Stimulated activated CD8-positive, alpha-beta memory T cell treated with anti-CD3 and anti-CD28 coated beads, Interleukin-7, amount 100 ng/mL, for 48 hours (primary cell): ENCODE data around the gene RGS19.

Experiments used
- DNase-seq, 2 donors: peaks; one replicate each; pipeline ENCODE4 v3.0.0-alpha.2; 2020; ENCODE audit warnings: low read depth in 1 of 2; ENCODE audit errors: extremely low read depth in 1 of 2

The RGS19 gene

DNA sequence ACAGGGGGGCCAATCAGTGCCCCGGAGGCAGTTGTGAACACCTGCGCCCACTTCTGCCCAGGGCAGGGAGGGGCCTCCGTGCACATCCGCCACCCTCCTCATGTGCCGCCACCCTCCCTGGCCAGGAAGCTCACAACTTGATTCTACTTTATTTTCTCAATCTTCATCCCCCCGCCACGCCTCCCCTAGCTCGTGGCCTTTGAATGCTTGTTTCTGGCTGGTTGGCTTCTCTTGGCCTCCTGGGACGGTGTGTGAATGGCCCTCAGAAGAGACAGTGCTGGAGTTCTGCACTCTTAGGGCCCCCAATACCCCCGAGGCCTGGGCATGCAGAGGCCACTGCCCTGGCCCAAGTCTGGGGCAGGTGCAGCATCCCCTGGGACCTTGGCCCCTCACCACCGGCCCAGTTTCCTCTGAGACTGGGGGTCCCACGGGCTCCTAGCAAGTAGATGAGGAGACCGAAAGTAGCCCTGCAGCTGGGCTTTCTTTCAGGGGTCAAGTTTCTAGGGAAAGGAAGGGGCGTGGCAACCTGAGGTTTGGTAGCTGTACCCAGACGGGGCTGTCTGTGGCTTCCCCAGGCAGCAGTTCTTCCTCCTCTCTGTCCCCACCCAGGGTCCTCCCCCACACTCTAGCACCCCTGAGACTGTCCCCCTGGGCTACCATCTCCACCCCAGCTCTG, 1.3 kb downstream of the RGS19 start:
- DNase-seq, result peak in 1 of 2 donors; percentile 40

DNA sequence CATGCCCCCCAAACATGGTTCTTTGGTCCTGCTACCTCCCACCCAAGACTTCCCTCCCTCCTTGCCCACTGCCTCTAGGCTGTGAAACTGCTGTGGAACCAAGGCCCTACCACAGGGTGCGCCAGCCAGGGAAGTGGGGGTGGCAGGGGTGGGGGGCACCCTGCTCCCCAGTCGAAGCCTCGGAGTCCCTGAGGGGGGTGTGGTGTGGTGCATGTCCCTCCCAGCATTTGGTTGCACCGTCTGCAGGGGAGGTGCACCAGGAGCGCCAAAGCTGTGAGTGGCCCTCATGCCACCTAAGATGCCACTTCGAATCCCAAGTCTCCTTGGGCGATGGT, 1.8 kb downstream of the RGS19 start:
- no peak for DNase-seq

DNA sequence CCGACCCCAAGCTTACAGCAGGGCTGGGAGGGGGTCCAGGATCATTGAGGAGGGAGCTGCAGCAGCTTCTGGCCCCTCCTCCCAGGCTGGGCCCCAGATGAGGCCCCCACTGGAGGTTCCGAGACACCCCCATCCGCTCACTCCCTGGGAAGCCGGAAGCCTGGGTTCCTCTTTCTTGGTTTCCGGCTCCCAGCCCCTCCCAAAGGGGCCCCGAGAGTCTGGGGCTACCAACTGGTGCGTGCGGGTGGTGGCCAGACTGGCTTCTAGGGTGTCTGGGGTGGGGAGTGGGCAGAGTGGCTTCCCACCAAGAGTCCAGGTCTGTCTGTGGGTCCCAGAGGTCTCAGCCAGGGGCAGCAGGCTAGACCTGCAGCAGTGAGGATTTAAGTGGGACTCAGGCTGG, 2.2 kb downstream of the RGS19 start:
- peak in 1 of 2 donors; percentile 23 for DNase-seq

- no peak for DNase-seq
Observed at GRCh38 chr20:64076061-64076997, 3.0 kb downstream of the RGS19 start.

DNA sequence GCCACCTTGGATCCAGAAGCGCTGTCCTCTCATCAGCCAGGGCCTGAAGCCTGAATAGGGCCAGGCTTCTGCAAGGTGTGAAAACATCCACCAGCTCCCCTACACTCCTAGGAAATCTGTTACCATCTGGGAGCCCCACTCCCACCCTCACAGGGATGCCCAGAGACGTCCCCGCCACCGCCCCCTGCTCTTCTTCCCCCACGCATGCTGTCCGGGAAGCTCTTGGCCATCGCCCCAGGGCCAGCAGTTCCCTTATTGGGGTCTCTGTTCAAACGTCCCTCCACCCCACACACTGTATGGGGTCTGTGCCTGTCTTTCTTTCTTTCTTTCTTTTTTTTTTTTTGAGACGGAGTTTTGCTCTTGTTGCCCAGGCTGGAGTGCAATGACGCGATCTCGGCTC, 3.8 kb downstream of the RGS19 start:
- DNase-seq, result no peak

DNA sequence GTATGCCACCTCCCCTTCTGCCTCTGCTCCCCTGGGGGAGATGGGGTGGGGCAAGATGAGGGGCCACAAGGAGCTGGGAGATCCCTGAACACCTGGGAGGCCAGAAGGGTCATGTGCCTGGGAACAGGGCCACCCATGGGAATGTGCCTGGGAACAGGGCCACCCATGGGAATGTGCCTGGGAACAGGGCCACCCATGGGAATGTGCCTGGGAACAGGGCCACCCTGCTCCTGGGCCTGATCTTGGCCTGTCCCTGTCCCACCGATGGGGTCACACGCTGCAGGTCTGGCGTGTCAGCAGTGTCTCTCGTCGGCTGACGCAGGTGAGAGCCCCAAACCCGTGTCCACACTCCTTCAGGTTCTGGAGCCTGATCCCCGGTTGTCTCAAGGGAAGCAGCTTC, 4.4 kb downstream of the RGS19 start:
- DNase-seq, result no peak

DNA sequence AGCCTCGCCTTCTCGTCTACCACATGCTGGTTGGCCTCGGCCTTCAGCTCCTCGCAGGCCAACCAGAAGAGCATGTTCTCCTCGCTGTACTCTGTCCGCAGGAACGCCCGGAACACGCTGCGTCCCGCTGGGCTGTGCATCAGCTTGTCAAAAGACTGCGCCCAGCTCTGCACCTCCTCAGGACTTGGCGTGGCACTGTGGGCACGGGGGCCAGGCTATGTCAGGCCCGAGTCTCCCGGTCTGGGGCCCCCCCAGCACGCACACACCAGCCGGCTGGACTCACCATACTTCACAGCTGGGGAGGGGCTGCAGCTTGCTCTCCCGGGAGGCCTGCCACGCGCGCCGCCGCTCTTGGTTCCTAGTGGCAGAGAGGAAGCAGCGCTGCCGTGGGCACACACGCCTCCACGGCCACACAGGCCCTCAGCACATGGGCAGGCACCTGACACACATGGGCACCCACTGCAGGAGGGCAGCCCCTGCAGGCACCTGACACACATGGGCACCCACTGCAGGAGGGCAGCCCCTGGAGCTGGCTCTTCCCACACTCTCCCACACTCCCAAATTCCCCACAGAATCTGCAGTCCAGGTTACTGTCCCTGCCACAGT, 5.0 kb downstream of the RGS19 start:
- DNase-seq, result no peak

DNA sequence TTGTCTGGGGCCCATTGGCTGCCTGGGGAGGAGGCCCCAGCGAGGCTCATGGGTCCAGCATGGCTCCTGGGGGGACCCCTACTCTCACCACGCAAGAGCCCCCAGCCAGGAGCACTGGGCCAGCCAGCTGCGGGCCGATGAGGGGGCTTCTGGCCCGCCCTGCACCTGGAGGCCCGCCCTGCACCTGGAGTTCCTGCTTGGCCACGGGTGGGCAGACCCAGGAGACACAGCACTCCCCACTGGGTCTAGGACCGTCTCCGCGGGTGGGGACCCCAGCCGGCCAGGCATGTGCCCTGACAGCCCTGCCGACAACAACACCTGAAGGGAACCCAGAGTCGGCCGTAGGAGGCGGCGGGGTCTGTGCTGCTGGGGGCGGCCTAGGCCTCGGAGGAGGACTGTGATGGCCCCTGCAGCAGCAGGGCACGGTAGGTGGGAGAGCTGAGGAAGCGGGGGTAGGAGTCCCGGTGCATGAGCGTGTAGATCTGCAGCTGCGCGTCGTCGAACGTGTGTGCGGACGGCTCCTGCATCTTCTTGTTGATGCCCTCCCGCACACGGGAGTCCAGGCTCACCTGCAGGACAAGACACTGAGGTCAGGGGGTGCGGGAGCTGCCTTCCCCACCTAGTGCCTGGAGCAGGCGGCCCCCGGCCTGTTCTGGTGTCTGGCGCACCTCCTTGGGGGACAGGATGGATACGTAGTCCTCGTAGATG, 5.7 kb downstream of the RGS19 start:
- DNase-seq, result no peak

DNA sequence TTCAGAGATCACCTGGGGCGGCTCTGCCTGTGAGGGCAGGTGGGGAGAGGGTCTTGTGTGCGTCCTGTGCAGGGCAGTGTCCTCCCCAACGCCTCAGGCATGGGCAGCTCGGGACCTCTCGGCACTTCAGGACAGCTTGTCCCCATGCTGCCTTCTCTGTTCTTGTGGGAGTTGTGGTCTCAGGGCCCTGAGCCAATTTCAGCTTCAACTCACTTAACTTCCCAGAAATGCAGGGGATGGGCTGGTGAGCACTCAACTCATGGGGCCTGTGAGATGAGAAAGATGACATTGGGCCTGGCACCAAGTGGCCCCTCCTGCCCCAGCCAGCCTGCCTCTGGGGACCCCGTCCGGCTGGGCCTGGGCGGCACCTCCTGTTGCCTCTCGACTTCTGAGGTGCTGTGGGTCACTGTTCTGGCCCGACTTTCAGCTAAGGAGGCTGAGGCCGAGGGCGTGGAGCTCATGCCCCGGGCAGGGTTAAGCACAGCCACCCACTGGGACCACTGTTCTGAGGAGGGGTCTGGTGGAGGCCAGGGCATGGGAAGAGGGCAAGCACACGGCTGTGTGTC, 6.7 kb downstream of the RGS19 start:
- no peak for DNase-seq

GRCh38 chr20:64071341-64072332, 7.7 kb downstream of the RGS19 start:
- no peak for DNase-seq

GRCh38 chr20:64070244-64070993, 8.9 kb downstream of the RGS19 start:
- no peak for DNase-seq

DNA sequence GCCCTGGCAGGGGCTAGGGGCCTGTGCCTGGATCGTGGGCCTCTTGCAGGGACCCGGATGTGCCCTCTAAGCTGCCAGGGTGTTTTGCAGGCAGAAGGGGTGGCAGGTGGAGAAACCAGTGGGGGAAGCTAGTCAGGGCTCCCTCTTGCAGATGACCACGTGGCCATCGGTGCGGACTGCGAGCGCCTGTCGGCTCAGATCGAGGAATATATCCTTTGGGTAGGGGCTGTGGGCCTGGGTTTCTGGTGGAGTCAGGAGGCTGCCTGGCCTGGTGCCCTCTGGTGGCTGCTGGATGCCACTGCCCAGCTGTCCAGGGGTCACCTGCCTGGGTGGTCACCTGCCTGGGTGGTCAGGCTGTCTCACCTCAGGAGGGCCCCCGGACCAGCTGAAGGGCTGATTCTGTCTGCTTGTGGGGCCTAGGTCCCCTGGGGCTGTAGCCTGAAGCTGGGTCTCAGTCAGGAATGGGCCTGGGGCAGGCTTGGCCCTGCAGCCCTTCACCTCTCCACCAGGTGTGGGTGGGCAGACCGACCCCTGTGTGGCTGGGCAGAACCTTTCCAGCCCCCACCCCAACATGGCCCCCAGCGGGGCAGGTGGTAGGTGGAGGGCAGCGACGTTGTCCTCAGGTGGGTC, 9.6 kb downstream of the RGS19 start:
- no peak for DNase-seq

DNA sequence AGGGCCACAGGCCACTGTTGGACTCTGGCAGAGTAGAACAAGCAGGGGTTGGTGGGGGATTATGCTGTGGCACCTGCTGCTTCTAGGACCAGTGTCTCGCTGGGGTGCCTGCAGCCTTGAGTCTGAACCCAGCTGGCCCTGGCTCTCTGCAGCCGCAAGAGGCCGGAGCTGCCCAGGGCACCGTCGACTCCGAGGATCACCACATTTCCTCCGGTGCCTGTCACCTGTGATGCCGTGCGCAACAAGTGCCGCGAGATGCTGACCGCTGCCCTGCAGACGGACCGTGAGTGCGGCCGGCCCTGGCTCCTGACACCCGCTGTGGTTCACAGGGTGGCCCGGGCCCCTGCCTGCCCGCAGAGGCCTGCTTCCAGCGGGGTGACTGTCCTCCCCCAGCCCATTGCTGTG, 10.1 kb downstream of the RGS19 start:
- DNase-seq, result no peak

DNA sequence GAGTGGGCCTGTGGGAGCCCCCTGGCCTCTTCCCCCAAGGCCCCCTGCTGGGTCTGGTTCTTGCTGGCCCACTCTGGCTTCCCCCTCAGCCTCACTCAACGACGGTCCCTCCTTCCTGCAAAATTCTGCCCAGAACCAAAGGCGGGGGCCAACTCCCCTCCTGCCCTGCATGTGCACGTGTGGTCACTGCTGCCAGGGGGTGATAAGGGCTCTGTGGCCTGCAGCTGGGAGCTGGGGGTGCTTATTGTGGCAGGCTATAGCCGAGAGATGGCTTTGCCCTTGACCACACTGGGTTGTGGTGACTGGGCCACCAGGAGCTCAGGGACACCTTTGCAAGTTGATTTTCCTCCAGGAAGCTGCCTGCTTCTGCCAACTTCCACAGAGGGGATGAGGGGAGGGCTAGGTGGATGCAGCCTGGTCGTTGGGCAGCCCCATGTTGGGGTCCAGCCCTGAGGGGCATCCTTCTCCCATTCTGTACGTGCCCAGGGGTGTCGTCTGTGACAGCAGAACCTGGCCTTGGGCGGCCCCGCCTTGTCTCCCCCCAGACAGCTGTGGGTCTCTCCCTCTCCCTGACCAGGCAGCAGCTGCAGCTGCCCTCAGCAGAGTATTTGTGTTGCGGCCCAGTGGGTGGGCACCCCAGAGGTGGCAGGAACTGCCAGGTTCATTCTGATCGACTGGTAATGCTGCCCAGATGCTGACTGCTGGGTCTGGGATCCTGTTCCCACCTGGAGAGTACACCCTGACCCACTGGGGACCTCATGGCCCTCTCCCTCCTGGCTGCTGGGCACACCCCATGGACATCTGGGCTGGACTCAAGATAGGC, 10.7 kb downstream of the RGS19 start:
- DNase-seq, result no peak

- DNase-seq, result no peak
Observed at GRCh38 chr20:64067733-64068307, 11.5 kb downstream of the RGS19 start.

DNA sequence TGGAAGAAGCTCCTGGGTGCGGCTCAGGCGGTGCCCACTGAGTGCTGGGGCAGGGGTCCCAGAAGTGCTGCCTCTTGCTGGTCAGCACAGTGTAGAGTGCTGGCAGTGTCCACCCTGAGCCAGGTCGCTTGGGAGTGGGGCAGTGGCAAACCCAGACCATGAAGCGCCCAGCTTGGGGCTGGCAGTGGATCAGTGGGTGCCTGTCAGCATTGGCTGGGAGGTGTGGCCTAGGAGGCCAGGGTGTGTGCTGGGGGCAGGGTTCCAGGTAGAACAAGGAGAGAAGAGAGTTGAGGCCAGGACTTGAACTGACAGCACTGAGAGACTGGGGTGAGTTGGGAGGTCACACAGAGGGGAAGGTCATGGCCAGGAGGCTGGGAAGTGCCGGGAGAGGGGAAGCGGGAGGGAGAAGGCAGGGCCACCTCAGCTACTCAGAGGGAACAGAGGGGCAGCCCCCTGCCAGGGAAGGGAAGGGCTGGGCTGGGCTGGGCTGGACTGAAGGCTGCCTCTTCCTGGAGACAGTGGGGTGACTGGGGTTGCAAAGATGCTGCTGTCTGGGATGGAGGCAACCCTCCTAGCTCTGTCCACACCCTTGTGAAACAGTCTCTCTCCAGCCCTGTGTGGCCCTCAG, 12.2 kb downstream of the RGS19 start:
- no peak for DNase-seq

GRCh38 chr20:64065974-64066343, 13.4 kb downstream of the RGS19 start:
- DNase-seq, result peak in 1 of 2 donors; percentile 72
